ENCODE measurements around the gene APH1A. TPM values are rescaled to one million over a fixed set of nuclear protein-coding genes. Genes with fewer than 3 reads are reported as not detected.

The APH1A gene
- total RNA-seq, 6 experiments from 2014 or later = 61.2 to 92.0 (median 81.1) TPM

Small RNA genes within 50 kb of the gene (small RNA-seq; reads per million reads assigned to genes)
- gene RNU2-17P = 0.39 to 0.91 reads per million in 2 experiments

Other genes with a start within 250 kb of the APH1A start
- gene VPS45, start 201.2 kb downstream of the APH1A start, total RNA-seq = 10 to 100 TPM; 12.5 to 18.2 (median 14.7) TPM
- gene PLEKHO1, start 119.1 kb downstream of the APH1A start, total RNA-seq = 10 to 100 TPM in 1 of 6 experiments, 1 to 10 TPM in 5; 3.4 to 11.7 (median 5.3) TPM
- 10 to 100 TPM in 3 of 6 experiments, 1 to 10 TPM in 3; 9.3 to 16.3 (median 11.0) TPM for gene ANP32E, start 32.9 kb downstream of the APH1A start, total RNA-seq
- gene CA14, start 11.2 kb downstream of the APH1A start, total RNA-seq = 1 to 10 TPM in 2 of 6 experiments, under 1 TPM in 3, not detected in 1; 0.20 to 4.8 (median 0.56) TPM
- gene C1orf54, start 3.8 kb upstream of the APH1A start, total RNA-seq = 1 to 10 TPM in 5 of 6 experiments, not detected in 1; 1.7 to 5.7 (median 3.8) TPM
- gene CIART, start 13.5 kb upstream of the APH1A start, total RNA-seq = 1 to 10 TPM; 2.0 to 8.4 (median 4.4) TPM
- 10 to 100 TPM; 22.9 to 30.5 (median 25.0) TPM for gene MRPS21, start 24.8 kb upstream of the APH1A start, total RNA-seq
- 10 to 100 TPM; 10.8 to 28.0 (median 21.2) TPM for gene PRPF3, start 52.5 kb upstream of the APH1A start, total RNA-seq
- 10 to 100 TPM in 4 of 6 experiments, 1 to 10 TPM in 2; 8.9 to 17.5 (median 11.0) TPM for gene RPRD2, start 95.1 kb upstream of the APH1A start, total RNA-seq
- 10 to 100 TPM; 16.1 to 32.1 (median 22.4) TPM for gene TARS2, start 218.4 kb upstream of the APH1A start, total RNA-seq
- gene ECM1, start 239.1 kb upstream of the APH1A start, total RNA-seq = 10 to 100 TPM in 5 of 6 experiments, 1 to 10 TPM in 1; 8.8 to 26.7 (median 14.9) TPM
- not detected for gene FALEC, start 246.7 kb upstream of the APH1A start, total RNA-seq